Smooth muscle cell (in vitro differentiated cells): ENCODE measurements around the gene SESN3. TPM values are rescaled to one million over a fixed set of nuclear protein-coding genes. Genes with fewer than 3 reads are reported as not detected.

Source experiments
- DNase-seq: peaks from one replicate; lab custom pipeline; 2025; ENCODE audit not compliant: unreplicated experiment; lab: John Stamatoyannopoulos, UW
- H2AFZ ChIP-seq: fragments of 200-600 bp; sonication (generic); 2 replicates; pipeline ENCODE4 v1.6.0; 2016; ENCODE audit warnings: antibody characterized with exemption, low read depth, mild to moderate bottlenecking
- H3F3A ChIP-seq: fragments of 200-600 bp; sonication (generic); 2 replicates; pipeline ENCODE4 v1.6.0; 2017; ENCODE audit warnings: antibody characterized with exemption, low read depth
- H3K27ac ChIP-seq: fragments of 200-600 bp; sonication (generic); 2 replicates; pipeline ENCODE4 v1.5.1; 2016; ENCODE audit warnings: low read depth, mild to moderate bottlenecking
- H3K27me3 ChIP-seq: fragments of 200-600 bp; sonication (generic); 2 replicates; pipeline ENCODE4 v1.6.1; 2016; ENCODE audit warnings: low read depth, mild to moderate bottlenecking
- H3K36me3 ChIP-seq: fragments of 200-600 bp; sonication (generic); 2 replicates; pipeline ENCODE4 v1.5.1; 2016; ENCODE audit warnings: low read depth
- H3K4me1 ChIP-seq: fragments of 200-600 bp; sonication (generic); 2 replicates; pipeline ENCODE4 v1.5.1; 2016; ENCODE audit warnings: low read depth
- H3K4me2 ChIP-seq: fragments of 200-600 bp; sonication (generic); 2 replicates; pipeline ENCODE4 v1.6.0; 2016; ENCODE audit warnings: mild to moderate bottlenecking
- H3K4me3 ChIP-seq: fragments of 200-600 bp; sonication (generic); 2 replicates; pipeline ENCODE4 v1.5.1; 2016; ENCODE audit warnings: mild to moderate bottlenecking
- H3K79me2 ChIP-seq: fragments of 200-600 bp; sonication (generic); 2 replicates; pipeline ENCODE4 v1.6.0; 2016; ENCODE audit warnings: low read depth, mild to moderate bottlenecking
- H3K9ac ChIP-seq: fragments of 200-600 bp; sonication (generic); 2 replicates; pipeline ENCODE4 v1.6.0; 2016; ENCODE audit warnings: low read depth
- H3K9me3 ChIP-seq: fragments of 200-600 bp; sonication (generic); replicated peaks from 2 replicates; pipeline ENCODE4 v1.5.1; 2016; ENCODE audit warnings: low read depth
- H4K20me1 ChIP-seq: fragments of 200-600 bp; sonication (generic); 2 replicates; pipeline ENCODE4 v1.6.0; 2016; ENCODE audit warnings: low read depth
- WGBS: methylation state at CpG from one replicate; pipeline ENCODE4 v1.1.7; 2016; ENCODE audit warnings: low lambda C conversion rate; 5-methylcytosine and 5-hydroxymethylcytosine counted together
- polyA plus RNA-seq: library from polyadenylated mRNA; unstranded; fragments of >200 nt; fragmentation: Nextera tagmentation; extraction: Ambion mirVana; gene quantifications from 2 replicates; pipeline ENCODE4 v1.2.1, GENCODE V29; 2016
- total RNA-seq: library from RNA; depleted of rRNA; stranded (reverse); fragments of >200 nt; gene quantifications from 2 replicates; pipeline ENCODE4 v1.2.3, GENCODE V29; 2014
- TF ChIP-seq, protein P1 (sequence below): fragments of 200-600 bp; sonication (generic); IDR thresholded peaks from 2 replicates; pipeline ENCODE4 v1.5.1; 2017; ENCODE audit warnings: borderline replicate concordance, mild to moderate bottlenecking, antibody characterized with exemption; ENCODE audit not compliant: insufficient read depth, poor library complexity, severe bottlenecking

Gene SESN3
- total and polyA plus RNA-seq, 2 experiments from 2014 or later = 20.4 to 374 TPM

DNA sequence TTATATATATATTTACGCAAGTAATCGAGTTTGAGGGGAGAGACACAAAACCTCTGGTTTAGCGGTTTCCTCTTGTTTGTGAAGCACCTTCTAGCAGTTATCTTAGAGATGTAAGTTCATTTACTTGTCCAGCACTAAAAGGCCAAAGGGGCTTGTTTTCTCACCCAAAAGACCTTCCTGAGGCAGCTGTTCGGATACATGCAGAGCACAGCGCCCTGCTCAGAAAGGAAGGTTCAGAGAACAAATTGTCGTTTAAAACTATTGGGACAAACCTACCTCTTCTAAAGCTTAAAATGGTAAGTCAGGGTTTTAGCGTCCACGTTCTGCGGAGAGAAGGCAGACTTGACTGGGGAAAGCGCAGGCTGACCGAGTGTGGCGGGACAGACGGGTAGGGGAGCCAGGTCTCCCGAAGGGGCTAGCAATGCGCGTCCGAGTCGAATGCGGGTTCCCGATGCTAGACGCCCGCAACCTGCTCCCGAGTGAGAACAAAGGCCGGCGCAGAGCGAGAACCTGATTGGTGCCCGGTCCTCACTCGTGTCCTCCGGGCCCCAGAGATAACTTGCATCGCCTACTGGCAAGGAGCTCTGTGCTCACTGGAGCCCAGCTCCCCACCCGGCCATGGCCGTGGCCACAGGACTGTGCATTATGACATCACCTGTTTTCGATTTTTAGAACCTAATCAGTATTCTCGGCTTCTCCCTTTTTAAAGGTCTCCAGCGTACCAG, 1.0 kb upstream of the SESN3 start:
- 4% methylated on average over 35 of the region's 35 CpGs for WGBS

DNA sequence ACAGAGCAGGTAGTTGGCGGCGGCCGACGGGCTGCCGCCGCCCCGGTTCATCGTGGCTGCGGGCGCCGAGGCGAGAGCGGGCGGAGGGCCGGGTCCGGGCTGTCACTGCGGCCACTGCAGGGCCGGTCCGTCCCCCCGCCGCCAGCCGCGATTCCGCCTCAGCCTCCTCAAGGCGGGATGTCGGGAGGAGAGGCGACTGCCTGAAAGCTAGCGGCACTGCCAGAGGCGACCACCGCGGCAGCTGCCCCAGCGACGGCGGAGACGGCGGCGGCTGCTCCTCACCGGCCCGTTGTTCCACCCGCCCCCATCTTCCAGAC, 234 bp downstream of the SESN3 start:
- peak overlapping the region; percentile 75 for H3K27ac ChIP-seq
- no peaks in the 10 kb centered on the region for H3K27me3 ChIP-seq
- no peak for DNase-seq
- peaks cover 60% of the 10 kb centered on the region for H3K79me2 ChIP-seq
- TF ChIP-seq, protein P1, sequence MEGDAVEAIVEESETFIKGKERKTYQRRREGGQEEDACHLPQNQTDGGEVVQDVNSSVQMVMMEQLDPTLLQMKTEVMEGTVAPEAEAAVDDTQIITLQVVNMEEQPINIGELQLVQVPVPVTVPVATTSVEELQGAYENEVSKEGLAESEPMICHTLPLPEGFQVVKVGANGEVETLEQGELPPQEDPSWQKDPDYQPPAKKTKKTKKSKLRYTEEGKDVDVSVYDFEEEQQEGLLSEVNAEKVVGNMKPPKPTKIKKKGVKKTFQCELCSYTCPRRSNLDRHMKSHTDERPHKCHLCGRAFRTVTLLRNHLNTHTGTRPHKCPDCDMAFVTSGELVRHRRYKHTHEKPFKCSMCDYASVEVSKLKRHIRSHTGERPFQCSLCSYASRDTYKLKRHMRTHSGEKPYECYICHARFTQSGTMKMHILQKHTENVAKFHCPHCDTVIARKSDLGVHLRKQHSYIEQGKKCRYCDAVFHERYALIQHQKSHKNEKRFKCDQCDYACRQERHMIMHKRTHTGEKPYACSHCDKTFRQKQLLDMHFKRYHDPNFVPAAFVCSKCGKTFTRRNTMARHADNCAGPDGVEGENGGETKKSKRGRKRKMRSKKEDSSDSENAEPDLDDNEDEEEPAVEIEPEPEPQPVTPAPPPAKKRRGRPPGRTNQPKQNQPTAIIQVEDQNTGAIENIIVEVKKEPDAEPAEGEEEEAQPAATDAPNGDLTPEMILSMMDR = no peak
- no peaks in the 10 kb centered on the region for H3K36me3 ChIP-seq
- no peak overlapping the region for H2AFZ ChIP-seq
- peak overlapping the region; percentile 86 for H3K4me3 ChIP-seq
- peaks cover 55% of the 10 kb centered on the region for H3K4me1 ChIP-seq
- WGBS = 3% methylated on average over 26 of the region's 40 CpGs
- H4K20me1 ChIP-seq = peaks cover 51% of the 10 kb centered on the region
- H3K9me3 ChIP-seq = no peaks in the 10 kb centered on the region
- peak overlapping the region; percentile 97 for H3K4me2 ChIP-seq
- H3K9ac ChIP-seq = peak overlapping the region; percentile 84
- peaks cover 40% of the 10 kb centered on the region for H3F3A ChIP-seq

More for the DNA sequence above, 1.0 kb upstream of the SESN3 start:
- DNase-seq = no peak
- no peaks in the 10 kb centered on the region for H3K27me3 ChIP-seq
- peak overlapping the region; percentile 92 for H3K27ac ChIP-seq
- no peaks in the 10 kb centered on the region for H3K36me3 ChIP-seq
- peak overlapping the region; percentile 85 for H3K4me2 ChIP-seq
- H4K20me1 ChIP-seq = peaks cover 38% of the 10 kb centered on the region
- H3F3A ChIP-seq = peaks cover 28% of the 10 kb centered on the region
- peak overlapping the region; percentile 75 for H3K9ac ChIP-seq
- H3K9me3 ChIP-seq = no peaks in the 10 kb centered on the region
- peak overlapping the region; percentile 57 for H2AFZ ChIP-seq
- H3K4me3 ChIP-seq = peak overlapping the region; percentile 49
- H3K79me2 ChIP-seq = peaks cover 47% of the 10 kb centered on the region
- H3K4me1 ChIP-seq = peaks cover 43% of the 10 kb centered on the region
- TF ChIP-seq, protein P1 = no peak

DNA sequence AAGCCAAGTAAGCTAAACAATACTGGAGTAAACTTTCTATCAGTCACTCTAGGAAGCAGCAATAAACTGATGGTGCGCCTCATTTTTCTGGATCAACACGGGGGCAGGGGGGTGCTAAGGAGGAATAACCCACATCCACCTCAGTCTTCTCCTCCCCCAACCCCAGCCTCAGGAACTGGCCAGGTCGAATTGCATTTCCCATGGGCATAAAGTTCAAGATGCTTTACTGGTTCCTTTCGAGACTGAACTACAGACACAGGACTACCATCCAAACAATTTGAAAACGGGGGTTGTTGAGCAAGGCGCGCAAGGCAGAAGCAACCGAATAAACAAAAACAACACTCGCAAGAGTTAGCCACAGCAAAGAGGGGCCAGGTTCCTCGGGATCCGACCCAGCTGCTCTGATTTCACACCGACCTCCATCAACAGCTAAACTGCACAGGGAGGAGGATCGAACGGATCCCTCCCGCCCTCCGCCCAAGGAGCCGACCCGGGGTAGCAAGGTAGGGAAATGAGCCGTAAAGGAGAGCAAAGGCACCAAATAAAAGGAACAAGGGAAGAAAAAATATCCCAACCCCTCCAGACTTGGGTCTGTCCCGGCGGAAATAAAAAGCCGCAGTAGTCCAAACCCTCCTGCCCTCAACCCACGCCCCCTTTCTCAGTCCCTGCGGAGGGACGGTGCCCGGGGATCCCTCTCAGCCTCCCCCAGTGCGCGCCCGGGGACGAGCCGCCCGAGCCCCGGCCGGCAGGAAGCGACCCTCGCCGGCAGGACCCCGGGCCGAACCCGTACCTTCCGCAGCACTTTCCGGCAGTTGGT, 801 bp downstream of the SESN3 start:
- Histone ChIP-seq H3K4me3 (peak overlapping the region; percentile 86), H3K36me3 (no peaks in the 10 kb centered on the region), H3F3A (peaks cover 41% of the 10 kb centered on the region), H4K20me1 (peaks cover 56% of the 10 kb centered on the region), H3K9ac (peak overlapping the region; percentile 84), H3K4me1 (peaks cover 58% of the 10 kb centered on the region), H2AFZ (no peak overlapping the region), H3K27me3 (no peaks in the 10 kb centered on the region), H3K27ac (peak overlapping the region; percentile 75), H3K79me2 (peaks cover 65% of the 10 kb centered on the region), H3K4me2 (peak overlapping the region; percentile 97), H3K9me3 (no peaks in the 10 kb centered on the region)
- under 1% methylated on average over 41 of the region's 42 CpGs for WGBS
- TF ChIP-seq, protein P1 = no peak
- no peak for DNase-seq
